GM18861 (cell line): Measurements from ENCODE around the gene JMJD7.

ENCODE experiments used
- ATAC-seq: cut with Tn5 transposase; IDR thresholded peaks from one replicate; pipeline ENCODE4 v1.9.1; 2021; ENCODE audit not compliant: unreplicated experiment

JMJD7 gene

DNA sequence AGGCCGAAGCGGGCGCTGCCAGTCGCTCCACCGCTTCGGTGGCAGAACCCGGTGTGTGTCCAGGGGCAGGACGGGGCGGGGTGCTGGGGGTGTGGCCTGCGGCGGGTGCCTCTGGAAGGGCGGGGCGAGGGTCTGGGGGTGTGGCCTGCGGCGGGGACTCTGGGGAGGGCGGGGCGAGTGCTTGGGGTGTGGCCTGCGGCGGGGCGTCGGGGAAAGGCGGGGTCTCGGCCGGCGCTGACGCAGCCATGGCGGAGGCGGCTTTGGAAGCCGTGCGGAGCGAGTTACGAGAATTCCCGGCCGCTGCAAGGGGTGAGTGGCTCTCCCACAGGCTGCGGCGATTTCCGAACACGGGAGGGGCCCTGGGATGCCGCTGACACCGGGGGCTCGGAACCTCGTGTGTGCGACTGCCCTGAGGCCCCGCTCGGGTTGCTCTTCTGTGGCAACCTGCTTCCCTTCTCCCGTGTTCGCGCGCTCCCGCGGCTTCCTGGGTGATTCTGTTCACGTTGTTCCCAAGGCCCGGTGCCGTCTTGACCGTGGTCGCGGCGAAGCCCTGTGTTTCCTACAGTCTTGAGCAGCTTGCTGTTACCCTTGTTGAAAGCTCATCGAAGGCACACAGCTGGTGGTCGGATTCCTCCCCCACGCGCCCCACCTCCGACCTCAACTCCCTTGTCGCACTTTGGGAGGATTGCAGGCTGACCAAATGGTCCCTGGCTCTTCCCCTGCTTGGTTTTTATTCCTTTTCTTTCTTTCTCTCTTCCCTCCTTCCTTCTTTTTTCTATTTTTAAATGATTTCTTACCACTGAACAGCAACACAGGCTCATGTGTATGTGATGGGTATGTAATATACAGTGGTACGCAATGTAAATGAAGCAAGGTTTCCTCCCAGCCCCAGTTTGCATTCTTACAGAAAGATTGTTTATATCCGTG is at the start of gene JMJD7:
Gene JMJD7, plus strand, starts transcription at position 213 of the 927 bp plus-strand sequence. Its CDS starts 33 bp downstream, at position 246.
- peak; percentile 40 for ATAC-seq

DNA sequence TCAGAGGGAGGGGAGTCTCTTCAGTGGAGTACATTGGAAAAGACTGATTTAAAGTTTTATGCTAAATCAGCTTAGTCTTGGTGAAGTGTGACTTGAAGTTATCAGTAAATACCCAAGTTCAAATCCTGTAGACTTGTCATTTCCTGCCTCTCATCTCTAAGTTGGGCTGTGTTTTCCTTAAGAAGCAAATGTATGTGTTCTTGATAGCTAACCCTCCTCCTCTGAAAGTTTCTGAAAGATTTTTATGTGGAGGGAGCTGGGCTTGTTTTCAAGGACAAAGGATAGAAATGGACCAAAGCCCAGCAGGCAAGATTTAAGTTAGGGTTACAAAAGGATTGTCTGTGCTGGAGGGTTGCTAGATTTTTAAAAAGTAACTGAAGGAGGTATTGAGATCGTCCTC is 49.4 kb upstream of the JMJD7 start:
- no peak for ATAC-seq

DNA sequence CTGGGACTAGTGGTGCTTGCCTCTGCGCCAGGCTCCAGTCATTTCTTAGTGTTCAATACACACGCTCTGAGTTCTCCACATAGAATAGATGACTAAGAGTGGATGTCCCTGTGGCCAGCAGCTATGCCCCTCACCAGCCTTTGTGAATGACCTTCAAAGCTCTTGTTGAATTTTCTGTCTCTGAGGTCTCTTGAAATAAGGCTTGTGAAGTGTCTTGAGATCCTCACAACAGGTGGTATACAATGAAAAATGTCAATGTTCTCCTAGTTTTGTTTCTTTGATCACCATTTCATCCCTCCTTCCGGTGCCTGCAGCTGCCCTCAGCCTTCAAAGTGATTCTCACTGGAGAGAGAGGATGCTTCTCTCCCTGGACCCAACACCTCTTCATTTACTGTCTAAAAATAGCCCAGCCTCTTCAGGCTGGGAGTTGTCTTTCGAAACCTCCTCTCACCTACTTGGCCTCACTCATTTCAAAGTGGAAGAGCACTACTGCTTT is 48.2 kb upstream of the JMJD7 start:
- no peak for ATAC-seq

DNA sequence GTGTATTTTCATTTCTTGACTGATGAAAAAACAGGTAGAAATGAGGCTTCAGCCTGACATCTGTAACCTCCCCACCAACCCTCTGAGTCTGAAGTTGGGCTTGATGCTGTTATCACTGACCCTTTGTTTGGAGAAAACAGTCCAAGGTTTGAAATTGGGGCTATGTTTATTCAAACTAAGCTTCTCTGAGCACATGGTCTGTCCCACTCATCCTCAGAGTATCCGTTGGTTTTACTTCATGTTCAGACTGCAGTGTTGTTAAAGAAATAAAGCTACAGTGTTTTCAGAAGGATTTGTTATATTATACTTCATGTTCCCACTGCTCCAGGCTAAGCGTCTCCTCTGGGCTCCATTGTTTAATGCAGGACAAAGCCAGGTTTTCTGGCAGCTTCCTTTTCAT is 47.6 kb upstream of the JMJD7 start:
- ATAC-seq, result no peak

DNA sequence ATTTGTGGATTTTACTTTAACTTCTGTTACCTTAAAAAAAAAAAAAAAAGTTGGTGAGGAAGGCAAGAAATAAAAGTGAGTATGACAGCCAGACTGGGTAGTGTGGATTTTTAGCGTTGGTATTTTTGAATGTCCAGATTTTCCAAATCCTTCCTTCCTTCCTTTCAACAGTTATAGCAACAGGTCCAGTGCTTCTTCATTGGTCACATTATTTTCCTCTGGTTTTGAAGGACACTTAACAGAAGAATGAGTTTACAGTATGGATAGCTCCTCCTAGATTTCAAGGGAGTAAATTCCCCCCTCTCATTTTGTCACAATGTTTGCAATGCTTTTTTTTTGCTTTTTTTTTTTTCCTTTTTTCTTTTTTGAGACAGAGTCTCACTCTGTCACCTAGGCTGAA is 47.2 kb upstream of the JMJD7 start:
- ATAC-seq, result no peak

DNA sequence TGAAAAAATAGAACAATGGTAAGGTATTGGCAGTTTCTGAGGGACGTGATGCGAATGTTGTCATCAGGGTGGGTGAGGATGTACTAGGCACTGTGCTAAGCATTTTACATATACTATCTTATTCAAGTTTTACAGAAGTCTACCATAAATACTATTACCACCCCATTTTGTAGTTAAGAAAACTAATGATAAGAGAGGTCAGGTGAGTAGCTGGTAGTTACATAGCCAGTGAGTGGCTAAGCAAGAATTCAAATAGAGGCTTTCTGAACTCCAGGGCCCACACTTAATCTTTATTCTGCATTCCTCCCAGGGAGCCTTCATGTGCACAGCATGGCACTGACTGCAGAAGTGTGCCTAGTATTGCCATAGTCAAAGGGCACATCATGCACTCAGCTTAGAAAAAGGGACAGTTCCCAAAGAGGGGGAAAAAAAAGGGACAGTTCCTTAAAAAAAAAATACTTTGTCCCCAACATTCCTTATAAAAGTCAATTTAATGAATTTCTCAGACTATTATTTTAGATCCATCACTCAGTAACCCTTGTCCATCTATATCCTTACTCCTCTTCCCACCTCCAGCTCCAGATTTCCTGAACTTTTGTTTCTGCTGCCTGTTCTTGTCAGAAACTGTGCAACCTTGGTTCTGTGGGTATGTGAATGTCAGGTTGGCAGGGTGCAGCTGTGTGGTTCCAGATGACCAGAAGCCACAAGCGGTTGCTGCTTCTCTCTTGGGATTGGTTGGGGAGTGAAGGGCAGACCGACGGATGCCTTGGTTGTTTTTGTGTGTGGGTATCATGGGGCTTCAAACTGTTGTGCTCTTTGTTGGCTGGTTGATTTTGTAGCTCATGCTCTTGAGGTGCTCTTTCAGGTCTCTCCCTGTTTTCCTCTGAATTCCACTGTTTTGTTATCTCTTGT is 45.3 kb upstream of the JMJD7 start:
- no peak for ATAC-seq

DNA sequence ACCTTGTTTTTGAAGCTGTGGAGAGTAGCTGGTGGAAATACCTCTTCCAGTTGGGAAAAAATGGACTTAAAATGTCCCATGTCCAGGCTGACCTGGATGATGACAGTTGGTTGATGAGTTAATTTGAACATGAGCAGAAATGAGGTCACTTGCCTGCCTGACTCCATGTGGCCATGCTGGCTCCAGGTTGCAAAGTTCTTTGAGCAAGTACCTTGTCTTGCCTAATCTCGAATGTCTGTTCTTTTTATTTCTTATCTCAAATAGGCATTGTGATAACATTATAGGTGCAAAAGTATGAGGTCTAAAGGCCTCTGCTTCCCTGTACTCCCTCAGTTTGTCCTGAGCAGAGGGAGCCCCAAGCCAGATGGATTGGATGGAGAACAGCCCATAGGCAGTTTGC is 44.6 kb upstream of the JMJD7 start:
- ATAC-seq, result no peak

DNA sequence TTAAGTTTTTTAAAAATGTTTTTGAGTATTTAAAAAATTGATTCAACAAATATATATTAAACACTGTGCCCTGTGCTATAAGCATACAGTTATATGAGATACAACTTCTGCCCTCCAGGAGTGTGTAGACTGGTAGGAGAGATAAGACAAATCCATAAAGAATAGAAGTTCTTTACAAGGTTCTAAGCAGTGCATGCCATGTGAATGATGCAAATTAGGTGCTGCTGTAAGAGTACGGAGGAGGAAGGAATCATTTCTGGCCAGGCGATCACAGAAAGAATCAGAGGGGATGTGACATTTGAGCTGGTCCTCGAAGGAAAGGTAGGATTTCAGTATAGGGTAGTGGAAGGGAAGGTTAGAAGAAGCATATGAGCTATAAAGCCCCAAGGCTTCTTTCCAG is 39.6 kb upstream of the JMJD7 start:
- ATAC-seq, result no peak

DNA sequence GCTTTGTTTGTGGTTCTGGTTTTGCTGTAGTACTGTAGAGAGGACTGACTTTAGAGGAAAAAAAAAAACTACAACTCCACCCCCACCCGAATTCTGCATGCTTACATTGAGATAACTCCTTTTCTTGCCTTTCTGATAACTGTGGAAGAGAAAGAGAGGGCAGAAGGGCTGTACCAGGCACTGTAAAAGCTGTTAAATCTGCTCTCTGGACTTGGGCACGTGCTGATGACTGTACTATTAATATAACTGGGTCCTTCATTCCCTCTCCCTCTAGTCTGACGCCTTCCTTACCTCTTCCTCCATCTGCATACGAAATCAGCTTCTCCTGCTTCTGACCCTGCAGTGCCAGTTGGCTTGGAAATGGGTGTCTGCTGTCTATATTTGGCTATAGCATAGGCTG is 38.7 kb upstream of the JMJD7 start:
- no peak for ATAC-seq

DNA sequence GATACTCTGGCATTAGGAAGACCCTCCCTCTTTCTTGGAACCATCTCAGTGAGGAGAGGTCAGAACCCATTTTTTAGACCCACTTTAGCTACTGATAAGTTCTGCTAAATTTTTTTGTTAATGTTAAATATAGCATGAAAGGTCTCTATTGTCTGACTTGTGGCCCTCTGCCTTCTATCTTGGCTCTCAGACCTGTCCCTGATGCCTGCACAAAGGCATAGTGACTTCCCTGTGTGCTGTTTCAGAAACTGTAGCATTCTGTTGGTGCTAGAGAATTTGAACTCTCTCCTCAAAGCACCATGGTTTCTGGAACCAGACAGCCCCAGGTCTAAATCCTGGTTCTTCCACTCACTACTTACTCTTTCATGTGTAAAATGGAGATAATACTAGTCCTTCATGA is 38.2 kb upstream of the JMJD7 start:
- ATAC-seq, result no peak

DNA sequence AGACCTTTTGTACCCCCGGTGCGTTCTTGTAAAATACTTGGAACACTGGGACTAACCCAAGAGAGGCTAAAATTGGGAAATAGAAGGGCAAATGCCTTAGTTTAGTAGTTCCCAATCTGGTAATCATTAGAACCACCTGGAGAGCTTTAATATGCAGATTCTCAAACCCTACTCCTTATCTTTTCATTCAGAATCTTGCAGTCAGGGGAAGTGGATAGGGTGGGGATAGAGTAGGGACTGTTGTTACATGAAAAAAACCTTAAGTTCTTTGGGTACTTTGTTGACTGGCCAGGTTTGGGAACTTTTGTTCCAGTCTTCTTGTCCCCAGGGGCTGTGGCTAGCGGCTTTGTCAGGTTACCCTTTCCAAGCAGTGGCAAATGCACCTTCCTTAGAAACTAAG is 37.7 kb upstream of the JMJD7 start:
- no peak for ATAC-seq

DNA sequence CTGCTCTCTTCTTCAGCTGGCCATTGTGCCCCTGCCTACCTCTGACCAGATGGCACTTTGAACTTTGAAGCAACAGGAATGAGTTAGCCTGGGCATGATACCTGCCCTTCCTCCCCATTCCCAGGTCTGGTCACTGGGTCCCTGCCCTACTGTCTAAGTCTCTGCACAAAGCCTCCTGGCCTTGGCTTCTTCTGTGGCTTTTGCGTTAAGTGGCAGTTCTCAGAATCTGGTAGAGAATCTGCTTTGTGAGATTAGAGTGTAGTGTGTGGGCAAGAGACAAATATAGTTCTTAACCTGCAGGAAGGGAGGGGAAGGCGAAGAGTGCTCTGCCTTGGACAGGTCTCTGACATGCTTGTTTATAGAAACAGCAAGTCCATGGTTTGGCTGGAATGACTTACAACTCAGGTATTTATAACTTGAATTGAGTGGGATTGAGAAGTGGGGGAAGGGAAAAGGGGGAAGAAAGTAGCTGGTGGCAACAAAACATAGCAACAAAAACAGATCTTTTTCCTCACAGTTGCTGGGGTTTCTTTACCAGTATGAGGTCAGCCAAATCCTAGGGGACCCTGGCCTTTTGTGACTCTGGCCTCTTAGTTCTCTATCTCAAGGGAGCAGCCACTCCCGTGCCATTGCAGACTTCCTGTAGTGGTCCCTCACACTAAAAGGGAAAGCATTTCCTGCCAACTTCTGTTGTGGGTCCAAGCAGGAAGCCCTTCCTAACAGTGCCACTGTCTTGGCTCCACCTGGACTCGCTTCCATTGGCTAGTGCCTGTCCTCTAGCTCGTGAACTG is 36.9 kb upstream of the JMJD7 start:
- ATAC-seq, result no peak

DNA sequence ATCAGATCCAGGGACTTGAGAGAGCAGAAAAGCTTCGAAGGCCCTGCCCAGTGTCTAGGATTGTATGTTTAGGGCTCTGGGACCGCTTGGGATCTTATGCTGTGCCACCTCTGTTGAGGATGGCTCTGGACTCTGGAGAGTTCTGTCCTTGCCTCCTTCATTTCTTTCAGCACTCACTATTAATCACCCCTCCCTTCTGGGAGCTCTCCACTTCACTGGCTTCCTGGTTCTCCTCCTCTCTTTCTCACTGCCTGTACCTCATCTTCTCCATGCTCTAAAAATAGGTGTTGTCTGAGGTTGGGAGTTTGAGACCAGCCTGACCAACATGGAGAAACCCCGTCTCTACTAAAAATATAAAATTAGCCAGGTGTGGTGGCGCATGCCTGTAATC is 36.4 kb upstream of the JMJD7 start:
- no peak for ATAC-seq

DNA sequence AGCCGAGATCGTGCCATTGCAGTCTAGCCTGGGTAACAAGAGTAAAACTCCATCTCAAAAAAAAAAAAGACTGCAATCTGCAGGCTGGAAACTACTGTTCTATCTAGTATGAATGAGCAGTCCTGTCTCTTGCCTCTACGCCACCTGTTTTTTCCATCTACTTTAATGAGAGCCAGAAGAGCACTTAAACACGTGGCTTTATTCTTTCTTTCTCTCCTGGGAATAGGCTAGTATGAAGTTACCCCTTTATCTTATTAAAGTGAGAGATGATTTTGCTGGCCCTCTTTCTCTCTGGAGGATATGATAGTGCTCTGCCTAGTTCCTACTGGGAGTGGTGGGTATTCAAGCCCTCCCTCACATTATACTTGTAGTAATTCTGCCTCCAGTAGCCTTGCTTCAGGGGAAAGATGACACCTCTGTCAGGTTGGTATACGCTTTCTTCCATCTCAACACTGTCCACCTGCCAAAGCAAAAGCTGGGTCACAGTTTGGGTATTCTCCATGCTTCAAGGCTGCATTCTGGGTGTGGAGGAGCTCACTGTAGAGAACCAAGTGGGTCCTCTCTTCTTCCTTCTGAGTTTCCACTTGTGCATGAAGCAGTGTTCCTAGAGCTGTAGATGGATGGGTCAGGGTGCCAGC is 35.8 kb upstream of the JMJD7 start:
- ATAC-seq, result no peak

DNA sequence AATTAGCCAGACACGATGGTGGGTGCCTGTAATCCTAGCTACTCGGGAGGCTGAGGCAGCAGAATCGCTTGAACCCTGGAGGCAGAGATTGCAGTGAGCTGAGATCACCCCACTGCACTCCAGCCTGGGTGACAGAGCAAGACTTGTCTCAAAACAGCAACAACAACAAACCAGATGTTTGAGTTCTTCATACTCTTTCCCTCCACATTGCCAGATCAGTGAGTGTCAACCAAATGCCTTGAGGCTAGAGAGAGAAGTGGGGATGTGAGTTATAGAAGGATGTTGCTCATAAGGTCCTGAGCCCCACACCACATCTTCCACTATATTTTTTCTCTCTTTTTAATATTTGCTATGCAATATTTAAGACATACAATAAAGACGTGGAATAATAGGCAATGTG is 33.8 kb upstream of the JMJD7 start:
- ATAC-seq, result no peak

DNA sequence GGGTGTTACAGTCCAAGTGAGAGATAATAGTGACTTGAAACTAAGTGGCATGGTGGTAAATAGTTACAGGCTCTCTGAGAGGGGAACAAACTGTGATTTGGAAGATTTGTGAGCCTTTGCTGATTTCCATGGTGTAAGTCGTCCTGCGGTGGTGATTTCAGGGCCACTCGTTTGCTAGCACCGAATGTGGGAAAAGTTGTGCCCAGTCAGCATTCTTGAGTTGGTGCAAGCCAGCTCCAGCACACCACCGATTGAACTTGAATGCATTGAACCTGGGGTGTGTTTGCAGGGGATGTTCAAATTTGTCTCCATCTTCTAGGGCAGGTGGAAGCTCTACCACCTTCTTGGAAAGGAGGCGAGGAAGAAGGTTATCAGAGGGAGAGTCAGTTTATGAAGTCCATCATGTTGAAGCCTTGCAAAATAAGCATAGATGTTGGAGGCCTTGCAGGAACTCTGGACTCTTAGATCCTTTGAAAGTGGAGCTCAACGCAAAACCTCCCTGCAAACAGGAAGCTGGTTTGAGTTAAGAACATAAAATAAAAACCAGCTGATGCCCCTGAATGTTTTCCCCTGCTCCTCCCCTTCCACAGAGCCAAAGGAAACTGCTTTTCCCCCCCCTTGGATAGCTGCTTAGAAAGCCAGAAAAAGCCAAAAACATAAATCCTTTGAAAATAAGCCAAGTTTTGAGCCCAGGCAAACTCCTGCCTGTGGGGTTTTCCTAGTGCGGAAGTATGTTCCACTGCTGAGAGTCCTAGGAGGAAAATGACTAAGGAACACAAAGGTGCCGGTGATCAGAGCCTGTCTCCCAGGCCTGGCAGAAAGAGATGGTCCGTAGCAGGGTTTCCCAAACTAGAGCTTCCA is 31.7 kb upstream of the JMJD7 start:
- ATAC-seq, result no peak

DNA sequence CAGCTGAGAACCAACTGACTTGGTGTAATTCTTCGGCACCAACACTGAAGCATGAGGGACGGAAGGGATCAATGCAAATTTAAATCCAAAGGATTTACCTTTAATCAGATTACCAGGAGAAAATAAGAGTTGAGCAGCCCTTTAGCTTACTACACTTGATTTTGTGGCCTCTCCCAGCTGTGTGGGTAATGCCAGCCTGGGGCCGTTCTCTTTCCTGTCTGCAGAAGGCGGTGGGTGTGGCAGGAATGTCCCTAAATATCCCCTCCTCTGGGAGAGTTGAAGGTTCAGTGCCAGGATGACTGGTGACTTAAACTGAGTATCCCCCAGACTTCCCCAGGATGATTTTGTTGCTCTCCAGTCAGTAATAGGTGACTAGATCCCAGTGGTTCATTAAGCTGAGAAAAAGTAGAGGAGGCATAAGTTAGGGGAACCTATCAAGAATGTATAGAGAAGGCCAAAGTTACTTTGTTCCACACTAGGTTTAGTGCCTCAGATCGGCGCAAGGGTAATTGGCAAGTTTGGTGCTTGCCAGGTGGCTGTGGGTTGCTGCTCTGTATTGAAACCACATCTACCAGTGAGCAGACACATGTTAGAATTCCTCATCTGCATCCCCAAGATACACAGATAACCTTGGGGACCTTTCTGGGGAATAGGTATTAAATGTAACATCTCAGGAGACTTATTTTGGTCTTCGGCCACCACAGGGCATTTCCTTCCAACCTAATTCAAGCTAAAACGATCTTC is 30.5 kb upstream of the JMJD7 start:
- no peak for ATAC-seq

DNA sequence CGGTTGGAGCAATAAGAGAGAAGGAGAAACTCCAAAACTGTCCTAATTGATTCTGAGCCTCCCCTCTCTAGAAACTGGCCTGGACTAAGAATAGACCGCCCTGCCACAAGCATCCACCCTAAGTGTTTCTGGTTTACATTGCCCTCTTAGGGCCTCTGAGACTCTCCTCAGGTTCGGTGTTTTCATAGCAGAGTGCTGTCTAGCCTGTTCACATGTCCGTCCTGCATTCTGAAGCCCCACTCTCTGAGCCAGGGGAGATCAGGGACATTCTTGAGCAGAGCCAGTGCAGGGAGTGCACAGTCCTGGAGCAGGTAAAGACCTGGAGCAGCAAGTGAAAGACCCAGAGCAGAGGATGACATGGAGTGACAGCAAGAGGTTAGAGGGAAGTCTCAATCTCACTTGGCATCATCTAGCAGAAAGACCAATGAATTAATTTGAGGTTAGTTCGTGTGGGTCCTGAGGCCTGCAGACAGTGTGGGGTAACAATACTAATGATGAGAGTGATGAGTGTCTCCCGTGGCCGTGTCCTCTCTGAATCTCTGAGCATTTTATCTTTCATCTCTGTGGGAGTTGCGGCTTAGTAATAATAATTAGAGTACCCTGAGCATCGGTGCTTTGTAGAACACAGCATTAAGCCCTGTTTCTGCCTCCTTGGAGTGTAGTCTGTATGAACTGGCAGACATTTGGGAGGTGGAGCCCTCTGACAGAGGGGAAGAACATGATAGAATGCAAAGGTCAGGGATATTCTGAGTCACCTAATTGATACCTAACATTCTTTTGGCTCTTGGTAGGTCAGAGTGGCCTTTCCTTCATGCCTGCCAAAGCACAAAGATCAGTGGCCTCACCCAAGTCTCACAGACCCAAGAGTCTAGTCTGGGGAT is 29.0 kb upstream of the JMJD7 start:
- no peak for ATAC-seq
